HG02943 (cell line): ENCODE measurements around the gene YIF1B.

ENCODE experiments used
- ATAC-seq: cut with Tn5 transposase; IDR thresholded peaks from one replicate; pipeline ENCODE4 v1.9.1; 2021; ENCODE audit warnings: mild to moderate bottlenecking, low read depth, moderate library complexity; ENCODE audit not compliant: unreplicated experiment

YIF1B gene

GRCh38 chr19:38307076-38307475 is 8.7 kb downstream of the YIF1B start:
- no peak for ATAC-seq

GRCh38 chr19:38306236-38306635 is 9.5 kb downstream of the YIF1B start:
- no peak for ATAC-seq

GRCh38 chr19:38304866-38305429 is 10.8 kb downstream of the YIF1B start:
- ATAC-seq = no peak

- ATAC-seq = no peak
Observed at GRCh38 chr19:38304352-38304865, 11.3 kb downstream of the YIF1B start.

GRCh38 chr19:38303517-38304351 is 12.0 kb downstream of the YIF1B start, which contains the start of gene C19orf33:
Gene C19orf33 (plus strand): TSS chr19:38304251. CDS start chr19:38304262, 11 bp downstream.
- no peak for ATAC-seq

- no peak for ATAC-seq
Observed at GRCh38 chr19:38298821-38299680, 16.7 kb downstream of the YIF1B start.

GRCh38 chr19:38294090-38294489 is 21.7 kb downstream of the YIF1B start:
- ATAC-seq = no peak

- ATAC-seq = no peak
Observed at GRCh38 chr19:38293281-38293680, 22.5 kb downstream of the YIF1B start.

GRCh38 chr19:38291855-38292254 is 23.9 kb downstream of the YIF1B start:
- no peak for ATAC-seq

GRCh38 chr19:38290631-38291147 is 25.1 kb downstream of the YIF1B start:
- no peak for ATAC-seq

GRCh38 chr19:38289955-38290354 is 25.8 kb downstream of the YIF1B start:
- no peak for ATAC-seq

- no peak for ATAC-seq
Observed at GRCh38 chr19:38288123-38288855, 27.5 kb downstream of the YIF1B start.

- ATAC-seq = no peak
Observed at GRCh38 chr19:38287604-38288003, 28.1 kb downstream of the YIF1B start.

GRCh38 chr19:38285567-38285966 is 30.2 kb downstream of the YIF1B start:
- no peak for ATAC-seq

GRCh38 chr19:38284422-38284821 is 31.3 kb downstream of the YIF1B start:
- ATAC-seq = no peak

GRCh38 chr19:38283271-38283670 is 32.5 kb downstream of the YIF1B start:
- no peak for ATAC-seq

- no peak for ATAC-seq
Observed at GRCh38 chr19:38281811-38282566, 33.8 kb downstream of the YIF1B start.

GRCh38 chr19:38280030-38280921 is 35.5 kb downstream of the YIF1B start:
- ATAC-seq = no peak
